ENCODE results near the gene ARHGEF1. TPM values are rescaled to one million over a fixed set of nuclear protein-coding genes. Genes with fewer than 3 reads are reported as not detected.
A peak's percentile ranks its signal among the peaks of the same experiment; 100 is the strongest.

ARHGEF1 gene
- total and polyA plus RNA-seq, 11 donors, result 22.8 to 89.2 (median 28.0) TPM

DNA sequence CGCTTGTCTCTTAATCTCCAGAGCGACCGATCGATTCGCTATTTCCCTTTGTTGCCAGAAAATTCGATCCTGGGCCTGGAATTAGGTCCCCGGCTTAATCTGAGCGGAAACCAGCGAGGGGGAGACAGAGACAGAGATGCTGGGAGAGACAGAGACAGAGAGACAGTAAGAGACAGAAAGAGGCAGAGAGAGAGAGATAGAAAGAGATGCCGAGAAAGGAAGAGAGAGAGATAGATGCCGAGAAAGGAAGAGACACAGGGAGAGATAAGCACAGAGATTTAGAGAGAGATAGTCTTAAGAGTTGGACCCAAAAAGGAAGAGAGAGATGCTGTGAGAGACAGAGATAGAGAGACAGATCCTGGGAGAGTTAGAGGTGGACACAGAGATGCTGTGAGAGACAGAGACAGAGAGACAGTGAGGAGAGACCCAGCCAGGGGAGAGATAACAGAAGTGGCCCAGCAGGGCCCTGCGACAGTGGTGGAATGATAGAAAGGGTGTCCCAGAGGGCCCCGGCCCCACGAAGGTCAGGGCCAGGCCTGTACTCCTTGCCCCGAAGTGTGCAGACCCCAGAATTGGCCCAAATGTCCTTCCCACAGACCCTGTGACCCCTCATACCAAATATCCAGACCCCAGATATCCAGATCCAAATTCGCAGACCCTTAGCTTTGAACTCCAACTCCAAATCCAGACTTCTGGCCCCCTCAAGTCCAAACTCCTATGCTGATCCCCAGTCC is 43.9 kb downstream of the ARHGEF1 start:
- H3K27me3 ChIP-seq, result peaks cover 63 to 97% (median 94%) of the 10 kb centered on the region in 9 donors
- ATAC-seq, result no peak
- H3K4me3 ChIP-seq, result no peak overlapping the region
- intact Hi-C loops (cut with DNase I), result loop anchor here in 1 of 10 donors (5.0 kb wide), 1 partner anchor 40 kb away; no protein-coding TSS in a partner anchor
- peaks cover 0 to 23% (median 15%) of the 10 kb centered on the region in 12 donors for H3K4me1 ChIP-seq
- 32 to 43% (median 33%) methylated on average over 16 of the region's 16 CpGs for WGBS, 4 donors
- H3K9me3 ChIP-seq, result no peaks in the 10 kb centered on the region
- TF ChIP-seq CTCF (IDR thresholded peaks at IDR 0.05) (no peak), POLR2A (IDR thresholded peaks at IDR 0.05) (no peak)
- H3K36me3 ChIP-seq, result no peaks in the 10 kb centered on the region
- no peak for DNase-seq
- no peak overlapping the region for H3K27ac ChIP-seq

DNA sequence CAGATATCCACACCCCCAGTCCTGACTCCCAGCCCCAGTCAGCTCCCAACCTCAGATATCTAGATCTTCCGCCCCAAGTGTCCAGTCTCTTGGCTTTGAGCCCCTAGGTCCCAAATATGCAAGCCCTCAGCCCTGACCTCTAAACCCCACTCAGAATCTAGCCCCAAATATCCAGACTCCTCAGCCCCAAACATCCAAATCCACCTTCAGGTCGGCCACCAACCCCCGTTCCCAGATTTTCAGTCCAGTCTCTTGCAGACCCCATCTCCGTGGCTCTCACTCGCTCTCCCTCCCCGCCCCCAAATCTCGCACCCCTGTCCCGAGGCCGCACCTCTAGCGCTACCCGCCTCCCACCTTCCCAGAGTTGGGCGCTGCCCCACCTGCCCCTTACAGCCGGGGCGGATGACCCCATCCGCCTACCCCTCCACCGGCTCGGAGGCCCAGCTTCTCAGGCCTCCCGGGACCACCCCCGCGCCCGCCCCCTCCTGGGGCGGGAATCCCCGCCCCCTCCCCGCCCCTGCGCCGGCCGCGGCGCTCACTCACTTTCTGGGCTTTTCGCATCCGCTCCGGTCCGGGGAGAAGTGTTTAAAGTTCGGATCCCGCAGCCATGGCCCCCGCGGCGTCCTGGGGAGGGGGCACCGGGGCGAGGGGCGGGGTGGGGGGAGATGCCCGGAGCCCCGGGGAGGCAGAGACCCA is 44.7 kb downstream of the ARHGEF1 start:
- Histone ChIP-seq H3K4me1 (peaks cover 0 to 23% (median 15%) of the 10 kb centered on the region in 12 donors), H3K36me3 (no peaks in the 10 kb centered on the region), H3K4me3 (peak overlapping the region; percentile 18 to 57 (median 46)), H3K27ac (no peak overlapping the region), H3K27me3 (peaks cover 64 to 97% (median 94%) of the 10 kb centered on the region in 9 donors), H3K9me3 (no peaks in the 10 kb centered on the region)
- intact Hi-C loops (cut with DNase I), result loop anchor here in 1 of 10 donors (5.0 kb wide), 1 partner anchor 40 kb away; no protein-coding TSS in a partner anchor
- 4 to 12% (median 6%) methylated on average over 17 to 43 of the region's 43 CpGs for WGBS, 4 donors
- DNase-seq, result no peak
- ATAC-seq, result no peak
- TF ChIP-seq POLR2A (IDR thresholded peaks at IDR 0.05), result no peak
- TF ChIP-seq CTCF (IDR thresholded peaks at IDR 0.05), result no peak

- Histone ChIP-seq H3K36me3 (no peaks in the 10 kb centered on the region), H3K27ac (no peak within 1 kb of the TSS), H3K4me1 (peaks cover 0 to 23% (median 15%) of the 10 kb centered on the region in 12 donors), H3K9me3 (no peaks in the 10 kb centered on the region), H3K27me3 (peaks cover 61 to 97% (median 93%) of the 10 kb centered on the region in 9 donors), H3K4me3 (peak within 1 kb of the TSS; percentile 18 to 57 (median 46))
- intact Hi-C loops (cut with DNase I), result loop anchor here in 1 of 10 donors (5.0 kb wide), 1 partner anchor 41 kb away; no protein-coding TSS in a partner anchor
- WGBS, 4 donors, result 0 to 1% (median 0%) methylated on average over 49 of the region's 49 CpGs
- DNase-seq (no peak), ATAC-seq (peak in 1 of 4 donors; percentile 14)
- TF ChIP-seq POLR2A (IDR thresholded peaks at IDR 0.05) (no peak), CTCF (IDR thresholded peaks at IDR 0.05) (peak in 1 of 12 donors; percentile 3)
Observed at GRCh38 chr19:41928221-41928683, 45.3 kb downstream of the ARHGEF1 start, which contains the start of gene ERFL. ERFL (minus strand) TSS chr19:41928449; CDS start chr19:41912919, 15,530 bp downstream.

Measured in heart left ventricle (tissue), 16 donors.